Activated gamma-delta T cell (primary cell): ENCODE measurements around the gene PSRC1.

Source experiments
- DNase-seq: peaks from one replicate; lab custom pipeline; 2025; lab: John Stamatoyannopoulos, UW

The PSRC1 gene

DNA sequence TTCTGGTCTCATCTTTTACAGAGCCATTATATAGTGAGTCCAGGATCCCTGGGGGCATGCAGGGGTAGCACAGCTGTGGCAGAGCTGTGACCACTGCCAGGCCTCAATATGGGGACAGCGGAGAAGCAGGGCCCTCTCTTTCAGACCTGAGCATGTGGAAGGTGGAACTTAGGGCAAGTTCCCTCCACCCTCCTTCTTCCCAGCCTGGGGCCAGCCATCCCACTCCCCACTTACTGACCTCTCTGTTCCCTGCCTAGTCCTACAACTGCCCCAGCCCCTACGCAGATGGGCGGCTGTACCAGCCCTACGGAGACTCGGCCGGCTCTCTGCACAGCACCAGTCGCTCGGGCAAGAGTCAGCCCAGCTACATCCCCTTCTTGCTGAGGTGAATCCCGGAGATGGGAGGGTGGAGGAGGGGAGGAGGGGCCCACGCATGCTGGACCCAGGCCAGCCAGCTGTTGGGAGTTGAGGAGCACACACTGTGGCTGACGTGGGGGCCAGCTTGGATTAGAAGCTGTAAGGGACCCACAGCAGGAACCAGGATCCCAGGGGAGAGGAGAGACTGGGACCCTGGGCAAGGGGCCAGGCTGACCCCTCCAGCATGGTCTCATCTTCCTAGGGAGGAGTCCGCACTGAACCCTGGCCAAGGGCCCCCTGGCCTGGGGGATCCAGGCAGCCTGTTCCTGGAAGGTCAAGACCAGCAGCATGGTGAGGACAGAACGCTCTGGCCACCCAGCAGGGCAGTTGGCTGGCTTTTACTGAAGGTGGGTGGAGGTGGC lies 10.7 kb downstream of the PSRC1 start:
- DNase-seq: no peak

DNA sequence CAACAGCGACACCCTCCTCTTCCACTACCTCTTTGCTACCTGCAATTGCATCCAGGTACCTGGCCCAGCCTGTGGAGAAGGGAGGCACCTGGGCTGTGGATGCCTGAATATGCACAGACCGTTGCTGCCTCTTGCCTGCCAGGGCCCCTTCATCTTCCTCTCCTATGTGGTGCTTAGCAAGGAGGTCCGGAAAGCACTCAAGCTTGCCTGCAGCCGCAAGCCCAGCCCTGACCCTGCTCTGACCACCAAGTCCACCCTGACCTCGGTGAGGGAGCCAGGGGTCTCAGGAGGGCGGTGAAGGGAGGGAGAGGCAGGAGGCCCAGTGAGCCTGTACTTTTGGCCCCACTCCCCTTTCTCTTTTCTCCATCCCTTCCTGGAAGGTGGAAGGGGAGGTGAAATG lies 11.5 kb downstream of the PSRC1 start:
- DNase-seq: no peak

DNA sequence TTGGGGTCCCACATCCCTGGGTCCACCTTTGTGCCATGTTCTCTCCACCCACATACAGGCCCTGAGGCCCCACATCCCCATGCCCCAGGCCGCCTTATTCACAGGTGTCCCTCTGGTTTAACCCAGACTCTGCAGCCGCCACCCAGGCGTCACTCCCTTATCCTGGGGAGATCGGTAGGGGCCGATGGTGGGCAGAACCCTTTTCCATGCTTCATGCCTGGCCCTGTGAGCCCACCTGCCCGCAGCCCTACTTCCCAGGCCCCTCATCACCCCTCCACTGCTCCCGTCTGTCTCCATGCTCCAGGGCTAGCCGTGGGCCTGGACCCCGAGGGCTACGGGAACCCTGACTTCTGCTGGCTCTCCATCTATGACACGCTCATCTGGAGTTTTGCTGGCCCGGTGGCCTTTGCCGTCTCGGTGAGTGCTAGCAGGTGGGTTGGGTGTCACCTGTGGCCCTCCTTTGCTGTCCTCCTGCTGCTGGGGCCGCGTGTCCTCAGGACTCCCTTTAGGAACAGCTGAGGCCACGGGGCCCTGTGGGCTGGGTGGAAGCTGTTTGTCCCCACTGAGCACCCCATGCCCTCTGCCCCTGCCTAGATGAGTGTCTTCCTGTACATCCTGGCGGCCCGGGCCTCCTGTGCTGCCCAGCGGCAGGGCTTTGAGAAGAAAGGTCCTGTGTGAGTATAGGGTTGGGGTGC lies 12.2 kb downstream of the PSRC1 start:
- no peak for DNase-seq

DNA sequence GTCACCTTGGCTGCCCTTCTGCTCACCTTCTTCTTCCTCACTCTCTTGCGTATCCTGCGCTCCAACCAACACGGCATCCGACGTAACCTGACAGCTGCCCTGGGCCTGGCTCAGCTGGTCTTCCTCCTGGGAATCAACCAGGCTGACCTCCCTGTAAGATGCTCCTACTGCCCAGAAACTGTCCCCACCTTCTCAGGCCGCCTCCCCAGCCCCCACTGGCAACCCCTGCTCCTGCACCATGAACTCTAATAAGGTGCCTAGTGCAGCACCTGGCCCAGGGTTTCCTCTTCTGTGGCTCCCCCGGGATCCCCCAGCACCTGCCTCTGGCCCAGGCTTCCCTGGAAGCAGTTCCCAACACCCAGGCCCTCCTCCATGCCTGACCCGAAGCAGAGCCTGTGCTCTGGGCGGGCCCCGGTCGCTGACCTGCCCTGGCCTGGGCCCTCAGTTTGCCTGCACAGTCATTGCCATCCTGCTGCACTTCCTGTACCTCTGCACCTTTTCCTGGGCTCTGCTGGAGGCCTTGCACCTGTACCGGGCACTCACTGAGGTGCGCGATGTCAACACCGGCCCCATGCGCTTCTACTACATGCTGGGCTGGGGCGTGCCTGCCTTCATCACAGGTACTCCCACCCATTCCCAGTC lies 12.8 kb downstream of the PSRC1 start:
- DNase-seq: no peak

DNA sequence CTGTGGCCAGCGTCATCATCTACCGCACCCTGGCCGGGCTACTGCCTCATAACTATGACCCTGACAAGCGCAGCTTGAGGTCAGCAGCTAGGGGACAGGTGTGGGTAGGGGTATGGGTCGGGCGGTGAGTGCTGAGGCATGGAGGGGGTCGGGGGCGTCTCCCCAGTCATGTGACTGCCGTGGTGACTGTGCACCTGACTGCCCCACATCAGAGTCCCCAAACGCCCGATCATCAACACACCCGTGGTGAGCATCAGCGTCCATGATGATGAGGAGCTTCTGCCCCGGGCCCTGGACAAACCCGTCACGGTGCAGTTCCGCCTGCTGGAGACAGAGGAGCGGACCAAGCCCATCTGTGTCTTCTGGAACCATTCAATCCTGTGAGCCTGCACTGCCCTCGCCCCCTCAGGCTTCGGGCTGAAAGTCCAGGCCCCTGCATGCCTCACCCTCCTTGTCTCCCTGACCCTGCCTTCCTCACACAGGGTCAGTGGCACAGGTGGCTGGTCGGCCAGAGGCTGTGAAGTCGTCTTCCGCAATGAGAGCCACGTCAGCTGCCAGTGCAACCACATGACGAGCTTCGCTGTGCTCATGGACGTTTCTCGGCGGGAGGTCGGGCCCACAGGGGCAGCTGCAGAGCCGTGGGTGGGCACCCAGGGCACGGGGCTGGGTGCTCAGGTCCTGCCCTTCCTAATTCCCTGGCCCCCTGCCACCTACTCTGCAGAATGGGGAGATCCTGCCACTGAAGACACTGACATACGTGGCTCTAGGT lies 13.5 kb downstream of the PSRC1 start:
- DNase-seq: no peak

DNA sequence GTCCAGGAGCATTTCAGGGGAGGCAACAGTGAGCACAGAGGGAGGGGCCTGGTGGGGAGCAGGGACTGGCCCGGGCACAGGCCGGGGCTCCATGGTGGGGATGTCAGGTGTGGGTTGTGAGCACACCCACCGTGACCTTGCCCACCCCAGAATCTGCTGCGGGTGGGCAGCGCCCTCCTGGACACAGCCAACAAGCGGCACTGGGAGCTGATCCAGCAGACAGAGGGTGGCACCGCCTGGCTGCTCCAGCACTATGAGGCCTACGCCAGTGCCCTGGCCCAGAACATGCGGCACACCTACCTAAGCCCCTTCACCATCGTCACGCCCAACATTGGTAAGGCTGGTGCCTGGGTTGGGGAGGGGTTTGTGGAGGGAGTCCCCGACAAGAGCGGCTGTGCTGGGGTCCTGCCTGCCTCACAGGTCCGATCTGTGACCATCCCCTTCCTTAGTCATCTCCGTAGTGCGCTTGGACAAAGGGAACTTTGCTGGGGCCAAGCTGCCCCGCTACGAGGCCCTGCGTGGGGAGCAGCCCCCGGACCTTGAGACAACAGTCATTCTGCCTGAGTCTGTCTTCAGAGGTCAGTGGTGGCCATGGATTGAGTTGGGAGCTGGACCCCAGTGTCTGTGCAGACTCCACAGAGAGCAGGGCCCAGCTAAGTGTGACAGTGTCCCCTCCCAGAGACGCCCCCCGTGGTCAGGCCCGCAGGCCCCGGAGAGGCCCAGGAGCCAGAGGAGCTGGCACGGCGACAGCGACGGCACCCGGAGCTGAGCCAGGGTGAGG lies 14.3 kb downstream of the PSRC1 start:
- DNase-seq: no peak

DNA sequence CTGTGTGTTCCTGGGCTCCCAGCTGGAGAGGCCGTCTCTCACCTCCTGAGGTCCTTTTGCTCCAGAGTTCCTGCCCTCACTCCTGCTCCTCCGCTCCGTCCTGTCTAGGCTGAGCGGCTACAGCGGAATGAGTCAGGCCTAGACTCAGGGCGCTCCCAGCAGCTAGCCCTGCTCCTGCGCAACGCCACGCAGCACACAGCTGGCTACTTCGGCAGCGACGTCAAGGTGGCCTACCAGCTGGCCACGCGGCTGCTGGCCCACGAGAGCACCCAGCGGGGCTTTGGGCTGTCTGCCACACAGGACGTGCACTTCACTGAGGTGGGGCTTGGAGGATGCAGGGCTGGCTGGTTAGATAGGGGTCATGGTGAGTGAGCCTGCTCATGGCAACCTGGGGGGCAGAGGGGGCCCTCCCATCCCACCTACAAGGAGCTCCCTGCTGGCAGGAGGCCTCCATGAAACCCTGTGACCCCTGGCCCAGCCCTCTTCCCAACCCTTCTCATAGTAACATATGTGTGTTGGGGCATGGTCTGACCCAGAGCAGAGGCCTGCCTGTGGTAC lies 15.1 kb downstream of the PSRC1 start:
- DNase-seq: no peak

DNA sequence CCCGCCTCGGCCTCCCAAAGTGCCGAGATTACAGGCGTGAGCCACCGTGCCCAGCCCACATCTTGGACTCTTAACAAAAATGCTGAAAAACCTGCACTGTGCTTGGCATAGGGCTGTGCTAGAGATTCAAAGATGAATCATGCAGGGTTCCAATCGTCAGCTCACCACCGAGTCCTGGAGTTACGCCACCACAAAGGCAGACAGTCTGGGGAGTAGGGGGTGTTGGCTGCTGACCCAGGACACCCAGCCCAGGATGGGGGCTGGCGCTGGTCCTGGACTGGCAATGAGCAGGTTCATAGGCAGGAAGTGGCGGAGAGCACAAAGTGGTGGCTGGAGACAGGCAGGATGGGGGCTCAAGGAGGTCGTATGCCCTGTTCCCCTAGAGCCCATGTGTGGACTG lies 16.0 kb downstream of the PSRC1 start:
- no peak for DNase-seq

DNA sequence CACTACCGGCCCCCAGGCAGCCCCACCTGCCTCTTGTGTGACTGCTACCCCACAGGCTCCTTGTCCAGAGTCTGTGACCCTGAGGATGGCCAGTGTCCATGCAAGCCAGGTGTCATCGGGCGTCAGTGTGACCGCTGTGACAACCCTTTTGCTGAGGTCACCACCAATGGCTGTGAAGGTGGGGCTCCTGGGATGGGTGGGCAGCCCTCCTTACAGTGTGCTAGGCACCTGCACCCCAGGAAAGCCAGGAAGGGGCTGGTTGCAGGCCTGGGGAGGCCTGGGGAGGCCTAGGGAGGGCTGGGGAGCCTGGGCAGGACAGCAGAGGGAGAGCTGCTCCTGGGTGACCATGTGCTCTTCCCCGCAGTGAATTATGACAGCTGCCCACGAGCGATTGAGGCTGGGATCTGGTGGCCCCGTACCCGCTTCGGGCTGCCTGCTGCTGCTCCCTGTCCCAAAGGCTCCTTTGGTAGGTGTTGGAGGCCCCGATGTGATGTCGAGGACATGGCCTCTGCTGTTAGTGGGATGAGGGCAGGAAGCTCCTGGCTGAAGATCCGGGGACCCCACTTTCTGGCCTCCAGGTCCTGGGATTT lies 17.1 kb downstream of the PSRC1 start:
- no peak for DNase-seq

DNA sequence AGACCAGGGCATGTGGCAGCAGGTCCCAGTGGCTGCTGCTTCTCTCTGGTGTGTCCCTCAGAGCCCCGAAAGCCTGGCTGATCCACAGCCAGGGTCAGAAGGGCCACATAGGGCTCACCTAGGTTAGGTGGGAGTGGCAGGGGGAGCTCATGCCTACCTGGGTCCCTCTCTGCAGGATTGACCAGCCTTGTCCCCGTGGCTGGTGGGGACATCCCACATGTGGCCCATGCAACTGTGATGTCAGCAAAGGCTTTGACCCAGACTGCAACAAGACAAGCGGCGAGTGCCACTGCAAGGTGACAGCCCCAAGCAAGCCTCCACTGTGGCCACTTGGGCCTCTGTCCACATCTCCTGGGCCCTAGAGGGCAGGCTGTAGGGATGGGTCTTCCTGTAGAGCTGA lies 17.9 kb downstream of the PSRC1 start:
- no peak for DNase-seq

DNA sequence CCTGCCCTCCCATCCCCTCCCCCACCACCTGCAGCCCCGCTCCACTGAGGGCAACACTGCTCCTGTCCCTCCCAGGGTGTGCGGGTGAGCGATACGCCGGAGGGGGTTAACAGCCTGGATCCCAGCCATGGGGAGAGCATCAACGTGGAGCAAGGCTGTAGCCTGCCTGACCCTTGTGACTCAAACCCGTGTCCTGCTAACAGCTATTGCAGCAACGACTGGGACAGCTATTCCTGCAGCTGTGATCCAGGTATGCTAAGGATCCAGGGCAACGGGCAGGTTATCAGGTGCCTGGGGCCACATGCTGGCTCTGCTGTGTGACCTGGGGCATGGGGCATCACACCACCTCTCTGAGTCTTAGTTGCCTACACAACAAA lies 18.6 kb downstream of the PSRC1 start:
- no peak for DNase-seq

DNA sequence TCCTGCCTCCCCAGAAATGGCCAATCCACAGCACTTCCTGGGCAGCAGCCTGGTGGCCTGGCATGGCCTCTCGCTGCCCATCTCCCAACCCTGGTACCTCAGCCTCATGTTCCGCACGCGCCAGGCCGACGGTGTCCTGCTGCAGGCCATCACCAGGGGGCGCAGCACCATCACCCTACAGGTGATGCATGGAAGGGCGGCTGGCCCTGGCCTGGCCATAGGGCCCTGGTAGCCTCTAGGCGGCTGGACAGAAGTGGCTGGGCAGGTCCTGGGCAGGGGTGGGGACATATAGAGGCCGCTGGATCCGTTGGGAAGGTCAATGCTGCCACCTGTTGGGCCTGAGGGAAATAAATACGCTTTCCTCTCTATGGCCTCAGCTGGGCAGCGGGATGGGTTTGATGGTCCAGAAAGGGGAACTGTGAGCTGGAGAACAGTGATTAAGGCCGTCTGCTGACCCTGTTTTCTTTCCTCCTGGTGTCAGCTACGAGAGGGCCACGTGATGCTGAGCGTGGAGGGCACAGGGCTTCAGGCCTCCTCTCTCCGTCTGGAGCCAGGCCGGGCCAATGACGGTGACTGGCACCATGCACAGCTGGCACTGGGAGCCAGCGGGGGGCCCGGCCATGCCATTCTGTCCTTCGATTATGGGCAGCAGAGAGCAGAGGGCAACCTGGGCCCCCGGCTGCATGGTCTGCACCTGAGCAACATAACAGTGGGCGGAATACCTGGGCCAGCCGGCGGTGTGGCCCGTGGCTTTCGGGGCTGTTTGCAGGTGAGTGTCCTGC lies 19.2 kb downstream of the PSRC1 start:
- DNase-seq: peak; percentile 38

DNA sequence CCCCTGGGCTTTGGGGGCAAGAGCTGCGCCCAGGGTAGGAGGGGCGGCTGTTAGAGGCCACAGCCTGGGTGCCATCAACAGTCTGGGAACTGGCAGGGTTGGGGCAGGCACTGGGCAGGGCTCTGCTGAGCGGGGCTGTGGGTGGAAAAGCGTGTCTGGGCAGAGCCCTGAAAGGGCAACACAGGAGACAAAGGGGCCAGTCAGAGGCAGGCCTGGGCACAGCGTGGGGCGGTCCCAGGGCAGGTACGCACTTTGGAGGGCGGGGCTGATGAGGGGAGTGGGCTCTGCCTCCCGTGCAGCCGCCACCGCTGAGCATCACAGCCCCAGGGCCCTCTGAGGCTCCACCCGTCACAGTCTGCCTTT lies 19.7 kb downstream of the PSRC1 start:
- DNase-seq: no peak

DNA sequence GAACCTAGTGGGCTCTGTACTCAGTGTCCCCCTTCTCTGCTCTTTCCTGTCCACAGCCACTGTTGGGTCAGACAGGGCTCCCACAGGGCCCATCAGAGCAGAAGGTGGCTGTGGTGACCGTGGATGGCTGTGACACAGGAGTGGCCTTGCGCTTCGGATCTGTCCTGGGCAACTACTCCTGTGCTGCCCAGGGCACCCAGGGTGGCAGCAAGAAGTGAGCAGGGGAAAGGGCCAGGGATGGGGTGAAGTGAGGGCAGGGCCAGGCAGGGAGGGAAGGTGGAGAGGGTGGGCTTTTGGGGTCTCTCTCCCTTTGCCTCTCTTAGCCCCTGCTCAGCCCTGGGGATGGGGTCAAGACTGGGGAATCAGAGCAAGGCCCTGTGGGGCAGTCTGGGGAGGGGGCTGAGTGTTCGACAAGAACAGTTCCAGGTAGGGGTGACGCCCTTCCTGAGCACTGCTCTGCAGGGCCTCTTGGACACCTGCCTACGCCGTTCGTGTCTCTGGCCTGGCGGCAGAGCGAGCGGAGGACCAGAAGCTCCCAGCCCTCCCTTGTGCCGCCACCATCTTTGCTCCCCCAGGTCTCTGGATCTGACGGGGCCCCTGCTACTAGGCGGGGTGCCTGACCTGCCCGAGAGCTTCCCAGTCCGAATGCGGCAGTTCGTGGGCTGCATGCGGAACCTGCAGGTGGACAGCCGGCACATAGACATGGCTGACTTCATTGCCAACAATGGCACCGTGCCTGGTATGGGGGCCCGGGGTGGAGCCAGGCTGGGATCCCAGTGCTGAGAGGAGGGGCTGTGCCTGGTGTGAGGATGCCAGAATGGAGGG lies 20.5 kb downstream of the PSRC1 start:
- no peak for DNase-seq

DNA sequence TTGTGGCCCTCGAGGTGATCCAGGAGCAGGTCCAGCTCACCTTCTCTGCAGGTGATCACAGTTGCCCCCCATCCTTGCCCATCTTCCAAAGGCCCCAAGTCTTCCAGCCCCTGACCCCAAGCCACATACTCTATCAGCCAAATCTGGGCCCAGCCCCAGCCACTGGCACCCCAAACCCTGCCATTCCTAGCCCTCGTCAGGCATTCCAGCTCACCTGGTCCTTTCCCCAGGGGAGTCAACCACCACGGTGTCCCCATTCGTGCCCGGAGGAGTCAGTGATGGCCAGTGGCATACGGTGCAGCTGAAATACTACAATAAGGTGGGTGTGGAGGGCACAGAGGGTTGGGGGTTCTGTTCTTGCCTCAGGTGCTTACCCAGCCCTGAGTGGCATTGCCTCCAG lies 21.4 kb downstream of the PSRC1 start:
- no peak for DNase-seq

DNA sequence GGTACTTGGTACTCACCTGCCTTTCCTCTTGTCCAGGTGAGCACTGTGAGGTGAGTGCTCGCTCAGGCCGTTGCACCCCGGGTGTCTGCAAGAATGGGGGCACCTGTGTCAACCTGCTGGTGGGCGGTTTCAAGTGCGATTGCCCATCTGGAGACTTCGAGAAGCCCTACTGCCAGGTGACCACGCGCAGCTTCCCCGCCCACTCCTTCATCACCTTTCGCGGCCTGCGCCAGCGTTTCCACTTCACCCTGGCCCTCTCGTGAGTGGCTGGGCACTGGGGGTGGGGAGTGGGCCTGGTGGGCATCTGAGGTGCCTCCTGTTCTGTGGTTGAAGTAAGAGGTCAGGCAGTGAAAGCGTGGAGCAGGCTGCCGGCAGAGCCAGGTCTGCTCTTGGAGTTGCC lies 21.9 kb downstream of the PSRC1 start:
- DNase-seq: no peak

DNA sequence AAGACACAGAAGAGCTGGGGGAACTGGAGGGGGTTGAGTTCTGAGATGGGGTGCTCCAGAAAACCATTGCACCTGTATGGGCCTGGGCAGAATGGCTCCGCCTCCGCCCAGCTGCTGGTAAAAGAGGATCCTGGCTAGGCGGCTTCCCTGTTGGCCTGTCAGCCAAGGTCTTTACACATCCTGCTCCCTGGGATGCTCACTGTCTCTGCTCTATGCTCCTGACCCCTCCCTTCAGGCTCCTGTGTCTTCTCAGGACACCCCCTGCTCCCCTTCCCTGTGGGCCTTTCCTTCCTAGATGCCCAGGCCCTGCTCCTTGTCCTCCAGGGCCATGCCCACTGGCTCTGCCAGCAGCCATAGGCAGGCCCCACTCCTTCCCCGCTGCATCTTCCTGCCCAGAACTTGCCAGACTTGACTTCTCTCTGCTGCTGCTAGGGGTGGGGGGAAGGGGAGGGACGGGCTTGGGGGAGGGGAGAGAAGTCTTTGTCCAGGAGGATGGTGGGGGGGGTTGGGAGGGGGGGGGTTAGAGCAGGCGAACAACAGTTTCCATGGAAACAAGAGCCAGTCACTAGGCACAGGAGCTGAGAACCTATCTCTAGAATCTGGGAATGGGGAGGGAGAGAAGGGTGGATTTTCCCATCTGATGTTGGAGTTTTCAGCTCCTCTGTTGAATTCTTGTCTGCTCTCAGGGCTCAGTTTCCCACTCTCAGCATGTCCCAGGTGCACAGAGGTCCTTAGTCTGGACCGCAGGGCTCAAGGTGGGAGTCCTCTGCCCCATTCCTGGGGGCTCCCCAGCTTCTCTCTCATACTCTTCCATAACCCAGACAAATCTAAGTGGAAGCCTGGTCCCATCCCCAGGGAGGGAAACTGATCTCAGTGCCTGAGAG lies 23.0 kb downstream of the PSRC1 start:
- DNase-seq: no peak
